ENCODE measurements around the gene CBX1.

CBX1 gene

GRCh38 chr17:48101012-48101720 lies at the start of gene CBX1:
TSS of gene CBX1 (minus strand) at chr17:48101478. CDS start at chr17:48077004, 24,474 bp downstream.
- peaks cover 2% of the 10 kb centered on the region; the same call in 1 of the 2 replicates for H3K36me3 ChIP-seq (ENCODE audit: control insufficient read depth, low read length)
- H3K4me1 ChIP-seq (ENCODE audit: control insufficient read depth, low read length): peaks cover 41% of the 10 kb centered on the region
- peak within 1 kb of the TSS; percentile 82 for H3K27ac ChIP-seq (ENCODE audit: low read depth, low read length)
- peaks cover 9% of the 10 kb centered on the region for H3K9me3 ChIP-seq (ENCODE audit: control insufficient read depth, insufficient read depth, low read length)
- no peaks in the 10 kb centered on the region for H3K27me3 ChIP-seq (ENCODE audit: control insufficient read depth, low read length)
- H3K9me2 ChIP-seq (replicated peaks; ENCODE audit: control insufficient read depth, low read length): no peaks in the 10 kb centered on the region
- H3K4me2 ChIP-seq (ENCODE audit: low read length): peak within 1 kb of the TSS; percentile 68
- H4K20me1 ChIP-seq (ENCODE audit: control insufficient read depth, insufficient read depth, low read depth, low read length): peaks cover 12% of the 10 kb centered on the region; the same call in 1 of the 2 replicates
- peaks cover 13% of the 10 kb centered on the region for H3F3A ChIP-seq (ENCODE audit: control insufficient read depth, insufficient read depth)
- H3K79me2 ChIP-seq (ENCODE audit: control insufficient read depth, low read length): peaks cover 51% of the 10 kb centered on the region
- peak within 1 kb of the TSS; percentile 77 for H3K4me3 ChIP-seq (ENCODE audit: low read length)
- TF ChIP-seq EZH2phosphoT487 (IDR thresholded peaks at IDR 0.05; ENCODE audit: borderline replicate concordance, low read length) (no peak), CTCF (IDR thresholded peaks at IDR 0.05; ENCODE audit: low read depth, low read length, poor library complexity, severe bottlenecking) (no peak)

GRCh38 chr17:48150597-48151001 lies 49.3 kb upstream of the CBX1 start:
- Histone ChIP-seq H4K20me1 (ENCODE audit: control insufficient read depth, insufficient read depth, low read depth, low read length) (no peaks in the 10 kb centered on the region), H3K9me2 (replicated peaks; ENCODE audit: control insufficient read depth, low read length) (no peaks in the 10 kb centered on the region), H3K36me3 (ENCODE audit: control insufficient read depth, low read length) (no peaks in the 10 kb centered on the region), H3K27me3 (ENCODE audit: control insufficient read depth, low read length) (peaks cover 6% of the 10 kb centered on the region), H3K27ac (ENCODE audit: low read depth, low read length) (no peak overlapping the region), H3F3A (ENCODE audit: control insufficient read depth, insufficient read depth) (no peaks in the 10 kb centered on the region), H3K4me2 (ENCODE audit: low read length) (no peak overlapping the region), H3K9me3 (ENCODE audit: control insufficient read depth, insufficient read depth, low read length) (no peaks in the 10 kb centered on the region), H3K4me1 (ENCODE audit: control insufficient read depth, low read length) (no peaks in the 10 kb centered on the region), H3K4me3 (ENCODE audit: low read length) (no peak overlapping the region), H3K79me2 (ENCODE audit: control insufficient read depth, low read length) (no peaks in the 10 kb centered on the region)
- TF ChIP-seq CTCF (IDR thresholded peaks at IDR 0.05; ENCODE audit: low read depth, low read length, poor library complexity, severe bottlenecking) (no peak), EZH2phosphoT487 (IDR thresholded peaks at IDR 0.05; ENCODE audit: borderline replicate concordance, low read length) (no peak)

- Histone ChIP-seq H4K20me1 (ENCODE audit: control insufficient read depth, insufficient read depth, low read depth, low read length) (no peaks in the 10 kb centered on the region), H3K27ac (ENCODE audit: low read depth, low read length) (no peak overlapping the region), H3K9me3 (ENCODE audit: control insufficient read depth, insufficient read depth, low read length) (no peaks in the 10 kb centered on the region), H3K4me2 (ENCODE audit: low read length) (no peak overlapping the region), H3K79me2 (ENCODE audit: control insufficient read depth, low read length) (no peaks in the 10 kb centered on the region), H3K36me3 (ENCODE audit: control insufficient read depth, low read length) (no peaks in the 10 kb centered on the region), H3F3A (ENCODE audit: control insufficient read depth, insufficient read depth) (no peaks in the 10 kb centered on the region), H3K27me3 (ENCODE audit: control insufficient read depth, low read length) (peaks cover 12% of the 10 kb centered on the region), H3K4me3 (ENCODE audit: low read length) (no peak overlapping the region), H3K4me1 (ENCODE audit: control insufficient read depth, low read length) (no peaks in the 10 kb centered on the region), H3K9me2 (replicated peaks; ENCODE audit: control insufficient read depth, low read length) (no peaks in the 10 kb centered on the region)
- TF ChIP-seq EZH2phosphoT487 (IDR thresholded peaks at IDR 0.05; ENCODE audit: borderline replicate concordance, low read length): no peak
- no peak for TF ChIP-seq CTCF (IDR thresholded peaks at IDR 0.05; ENCODE audit: low read depth, low read length, poor library complexity, severe bottlenecking)
These were observed 48.6 kb upstream of the CBX1 start for GRCh38 chr17:48149787-48150463.

Data from DOHH2 (cell line).